SU-DHL-6 (cell line): ENCODE data around the gene GABRB1.

Experiments used
- H2AFZ ChIP-seq: fragments of 200-600 bp; sonication (generic); 2 replicates; pipeline ENCODE4 v1.6.1; 2014; ENCODE audit warnings: low read depth, mild to moderate bottlenecking, moderate library complexity, mixed read lengths, antibody characterized with exemption, low read length; ENCODE audit not compliant: severe bottlenecking
- H3F3A ChIP-seq: fragments of 200-600 bp; shearing (Covaris generic); 2 replicates; pipeline ENCODE4 v1.6.0; 2016; ENCODE audit warnings: antibody characterized with exemption, mild to moderate bottlenecking; ENCODE audit not compliant: insufficient read depth
- H3K27ac ChIP-seq: fragments of 200-600 bp; sonication (generic); 2 replicates; pipeline ENCODE4 v1.5.1; 2016; ENCODE audit warnings: low read depth, mild to moderate bottlenecking, low read length, moderate library complexity, mixed read lengths
- H3K27me3 ChIP-seq: fragments of 200-600 bp; sonication (generic), shearing (Covaris generic); 2 replicates; pipeline ENCODE4 v1.6.0; 2014; ENCODE audit warnings: mild to moderate bottlenecking, low read length
- H3K36me3 ChIP-seq: fragments of 200-600 bp; sonication (generic); 2 replicates; pipeline ENCODE4 v1.6.1; 2014; ENCODE audit warnings: mild to moderate bottlenecking, low read length, mixed read lengths
- H3K4me2 ChIP-seq: fragments of 300-600, 200-600 bp; shearing (Covaris generic), sonication (generic); 2 replicates; pipeline ENCODE4 v1.6.0; 2014; ENCODE audit warnings: low read length, low read depth, mild to moderate bottlenecking; ENCODE audit not compliant: poor library complexity, severe bottlenecking
- H3K4me3 ChIP-seq: fragments of 200-600 bp; sonication (generic); 2 replicates; pipeline ENCODE4 v1.5.1; 2014; ENCODE audit warnings: antibody characterized with exemption, low read length, mild to moderate bottlenecking, mixed read lengths; ENCODE audit not compliant: insufficient read depth, poor library complexity, severe bottlenecking
- H3K79me2 ChIP-seq: fragments of 200-600 bp; sonication (generic); 2 replicates; pipeline ENCODE4 v1.6.1; 2014; ENCODE audit warnings: mild to moderate bottlenecking, low read length, moderate library complexity; ENCODE audit not compliant: insufficient read depth
- H3K9ac ChIP-seq: fragments of 200-600 bp; sonication (generic); 2 replicates; pipeline ENCODE4 v1.7.0; 2014; ENCODE audit warnings: mild to moderate bottlenecking, low read length
- H3K9me2 ChIP-seq: fragments of 200-600 bp; sonication (generic); replicated peaks from 2 replicates; pipeline ENCODE4 v1.6.1; 2014; ENCODE audit warnings: low read length; ENCODE audit not compliant: insufficient read depth
- H3K9me3 ChIP-seq: fragments of 200-600 bp; sonication (generic); 2 replicates; pipeline ENCODE4 v1.6.1; 2014; ENCODE audit warnings: low read length, mixed read lengths; ENCODE audit not compliant: insufficient read depth
- H4K20me1 ChIP-seq: fragments of 200-600 bp; sonication (generic); 2 replicates; pipeline ENCODE4 v1.6.1; 2014; ENCODE audit warnings: low read depth, mild to moderate bottlenecking, antibody characterized with exemption, low read length, moderate library complexity, mixed read lengths
- CTCF ChIP-seq: fragments of 200-600 bp; sonication (generic); IDR thresholded peaks from one replicate; pipeline ENCODE4 v1.5.1; 2017; ENCODE audit warnings: antibody characterized with exemption, mild to moderate bottlenecking, low read length, moderate library complexity; ENCODE audit not compliant: insufficient read depth, poor library complexity, severe bottlenecking
- EZH2phosphoT487 ChIP-seq: fragments of 200-600 bp; sonication (generic), shearing (Covaris generic); conservative IDR thresholded peaks from 2 replicates; pipeline ENCODE4 v1.6.1; 2018; ENCODE audit warnings: mild to moderate bottlenecking, antibody characterized with exemption, low read length, moderate library complexity, mixed read lengths

GABRB1 gene

GRCh38 chr4:47013373-47013772, 18.0 kb upstream of the GABRB1 start:
- H3K9me3 ChIP-seq, result no peaks in the 10 kb centered on the region
- H3K79me2 ChIP-seq, result no peaks in the 10 kb centered on the region
- H3K4me3 ChIP-seq, result no peak overlapping the region
- H3K9ac ChIP-seq, result no peak overlapping the region
- no peak overlapping the region for H3K4me2 ChIP-seq
- H3K27me3 ChIP-seq, result no peaks in the 10 kb centered on the region
- H4K20me1 ChIP-seq, result no peaks in the 10 kb centered on the region
- no peaks in the 10 kb centered on the region for H3K9me2 ChIP-seq
- no peak overlapping the region for H3K27ac ChIP-seq
- no peak for TF ChIP-seq EZH2phosphoT487
- no peak for TF ChIP-seq CTCF
- H2AFZ ChIP-seq, result no peak overlapping the region
- H3F3A ChIP-seq, result no peaks in the 10 kb centered on the region
- no peaks in the 10 kb centered on the region for H3K36me3 ChIP-seq

GRCh38 chr4:47017081-47017480, 14.3 kb upstream of the GABRB1 start:
- TF ChIP-seq CTCF (no peak), EZH2phosphoT487 (no peak)
- Histone ChIP-seq H2AFZ (no peak overlapping the region), H3K27ac (no peak overlapping the region)

GRCh38 chr4:47017494-47017893, 13.9 kb upstream of the GABRB1 start:
- Histone ChIP-seq H3K36me3 (no peaks in the 10 kb centered on the region), H3K9me2 (no peaks in the 10 kb centered on the region), H4K20me1 (no peaks in the 10 kb centered on the region), H3K9ac (no peak overlapping the region), H3K9me3 (no peaks in the 10 kb centered on the region), H3K27ac (no peak overlapping the region), H3K79me2 (no peaks in the 10 kb centered on the region), H3F3A (no peaks in the 10 kb centered on the region), H3K27me3 (no peaks in the 10 kb centered on the region), H3K4me3 (no peak overlapping the region), H3K4me2 (no peak overlapping the region), H2AFZ (no peak overlapping the region)
- no peak for TF ChIP-seq CTCF
- TF ChIP-seq EZH2phosphoT487, result no peak

More at GRCh38 chr4:47017081-47017480, 14.3 kb upstream of the GABRB1 start:
- no peaks in the 10 kb centered on the region for H3K36me3 ChIP-seq
- H3K9me3 ChIP-seq, result no peaks in the 10 kb centered on the region
- H3K9ac ChIP-seq, result no peak overlapping the region
- H3K4me2 ChIP-seq, result no peak overlapping the region
- no peak overlapping the region for H3K4me3 ChIP-seq
- no peaks in the 10 kb centered on the region for H4K20me1 ChIP-seq
- no peaks in the 10 kb centered on the region for H3F3A ChIP-seq
- H3K27me3 ChIP-seq, result no peaks in the 10 kb centered on the region
- H3K9me2 ChIP-seq, result no peaks in the 10 kb centered on the region
- no peaks in the 10 kb centered on the region for H3K79me2 ChIP-seq
